ENCODE measurements around the gene CNOT8. TPM values are rescaled to one million over a fixed set of nuclear protein-coding genes. Genes with fewer than 3 reads are reported as not detected.
"Not testable (repeated sequence)": the region's sequence is repeated elsewhere in the genome, so short reads cannot be mapped to it uniquely, and the experiment has no call there.

The CNOT8 gene
- total RNA-seq, 4 donors from 2014 or later = 55.3 to 83.5 (median 76.6) TPM

DNA sequence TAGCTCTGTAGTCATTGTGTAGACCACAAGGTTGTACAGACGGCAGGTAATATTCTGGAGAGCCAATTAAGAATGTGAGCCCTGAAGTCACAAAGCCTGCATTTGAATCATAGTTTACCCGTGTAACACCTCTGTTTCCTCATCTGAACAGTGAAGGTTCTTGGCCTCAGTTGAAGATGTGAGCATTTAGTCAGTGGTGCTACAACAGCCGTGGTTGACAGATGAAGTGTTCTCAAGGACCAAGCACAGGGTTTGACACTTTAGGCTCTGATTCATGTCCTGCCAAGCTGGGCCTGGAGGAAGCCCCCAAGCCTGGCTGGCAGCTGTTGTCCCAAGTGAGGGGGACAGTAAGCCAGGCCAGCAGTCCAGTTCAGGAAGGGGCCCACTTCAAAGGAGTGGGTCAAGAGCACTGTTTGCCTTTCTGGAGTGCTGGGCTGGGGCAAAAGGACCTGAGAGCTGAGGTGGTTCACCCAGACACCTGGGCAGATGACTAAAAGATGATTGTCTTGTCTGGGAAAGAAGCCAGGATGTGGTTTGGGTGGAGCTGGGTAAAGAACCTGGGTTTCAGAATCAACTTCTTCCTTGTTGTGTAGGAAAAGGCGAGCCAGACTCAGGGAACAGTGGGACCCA, 28.7 kb upstream of the CNOT8 start:
- no peak for DNase-seq (ENCODE audit: low spot score in 2 of 2)
- H3K9me3 ChIP-seq = no peaks in the 10 kb centered on the region
- H3K27me3 ChIP-seq = no peaks in the 10 kb centered on the region
- 70% methylated on average over 4 of the region's 4 CpGs for WGBS
- TF ChIP-seq POLR2A (IDR thresholded peaks at IDR 0.05) (no peak), POLR2AphosphoS5 (IDR thresholded peaks at IDR 0.05) (no peak), EP300 (IDR thresholded peaks at IDR 0.05) (no peak)
- TF ChIP-seq, protein P1, sequence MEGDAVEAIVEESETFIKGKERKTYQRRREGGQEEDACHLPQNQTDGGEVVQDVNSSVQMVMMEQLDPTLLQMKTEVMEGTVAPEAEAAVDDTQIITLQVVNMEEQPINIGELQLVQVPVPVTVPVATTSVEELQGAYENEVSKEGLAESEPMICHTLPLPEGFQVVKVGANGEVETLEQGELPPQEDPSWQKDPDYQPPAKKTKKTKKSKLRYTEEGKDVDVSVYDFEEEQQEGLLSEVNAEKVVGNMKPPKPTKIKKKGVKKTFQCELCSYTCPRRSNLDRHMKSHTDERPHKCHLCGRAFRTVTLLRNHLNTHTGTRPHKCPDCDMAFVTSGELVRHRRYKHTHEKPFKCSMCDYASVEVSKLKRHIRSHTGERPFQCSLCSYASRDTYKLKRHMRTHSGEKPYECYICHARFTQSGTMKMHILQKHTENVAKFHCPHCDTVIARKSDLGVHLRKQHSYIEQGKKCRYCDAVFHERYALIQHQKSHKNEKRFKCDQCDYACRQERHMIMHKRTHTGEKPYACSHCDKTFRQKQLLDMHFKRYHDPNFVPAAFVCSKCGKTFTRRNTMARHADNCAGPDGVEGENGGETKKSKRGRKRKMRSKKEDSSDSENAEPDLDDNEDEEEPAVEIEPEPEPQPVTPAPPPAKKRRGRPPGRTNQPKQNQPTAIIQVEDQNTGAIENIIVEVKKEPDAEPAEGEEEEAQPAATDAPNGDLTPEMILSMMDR (IDR thresholded peaks at IDR 0.05) = no peak
- peak overlapping the region; percentile 76 for H3K27ac ChIP-seq
- no peak overlapping the region for H3K4me3 ChIP-seq
- peaks cover 24% of the 10 kb centered on the region for H3K4me1 ChIP-seq
- peaks cover 45% of the 10 kb centered on the region for H3K36me3 ChIP-seq

DNA sequence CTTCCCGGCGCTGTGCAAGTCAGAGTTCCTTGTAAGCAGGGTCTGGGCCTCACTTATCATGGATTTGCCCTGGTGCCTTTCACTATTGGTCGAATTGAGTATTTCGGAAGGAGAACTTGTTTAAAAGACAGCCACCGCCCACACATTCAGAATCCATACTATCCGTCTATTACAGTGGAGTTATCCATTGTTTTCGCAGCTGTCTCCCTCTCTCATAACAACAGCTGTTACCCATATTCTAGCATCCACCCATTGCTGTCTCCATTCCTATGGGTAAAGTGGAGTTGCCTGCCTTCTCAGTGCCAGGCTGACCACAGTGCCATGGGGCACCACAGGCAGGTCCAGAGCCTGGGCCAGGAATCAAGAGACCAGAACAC, 28.2 kb upstream of the CNOT8 start:
- no peak for TF ChIP-seq EP300 (IDR thresholded peaks at IDR 0.05)
- TF ChIP-seq POLR2A (IDR thresholded peaks at IDR 0.05) = no peak
- TF ChIP-seq POLR2AphosphoS5 (IDR thresholded peaks at IDR 0.05) = no peak
- TF ChIP-seq, protein P1 (IDR thresholded peaks at IDR 0.05) = no peak
- 80% methylated on average over 7 of the region's 7 CpGs for WGBS
- Histone ChIP-seq H3K36me3 (peaks cover 45% of the 10 kb centered on the region), H3K4me1 (peaks cover 29% of the 10 kb centered on the region), H3K9me3 (no peaks in the 10 kb centered on the region), H3K27me3 (no peaks in the 10 kb centered on the region), H3K4me3 (no peak overlapping the region), H3K27ac (peak overlapping the region; percentile 76)
- no peak for DNase-seq (ENCODE audit: low spot score in 2 of 2)

DNA sequence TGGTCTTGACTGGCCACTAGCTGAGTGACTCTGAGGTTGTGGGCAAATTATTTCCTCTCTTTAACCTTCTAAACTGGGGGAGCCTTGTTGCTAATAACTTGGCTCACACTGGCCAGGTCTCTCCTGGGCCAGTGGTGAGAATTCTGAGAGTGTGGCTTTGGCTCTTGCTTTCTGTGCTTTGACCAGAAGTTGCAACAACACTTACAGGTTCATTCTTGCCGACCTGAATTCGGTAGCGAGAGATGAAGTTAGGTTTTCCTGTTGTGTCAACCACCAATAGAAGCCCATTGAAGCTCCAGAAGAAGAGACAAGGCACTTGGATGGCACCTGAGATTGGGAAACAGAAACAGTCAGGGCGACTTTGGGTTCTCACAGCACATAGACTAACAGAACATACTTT, 27.8 kb upstream of the CNOT8 start:
- DNase-seq (ENCODE audit: low spot score in 2 of 2) = no peak
- Histone ChIP-seq H3K27ac (peak overlapping the region; percentile 76), H3K9me3 (no peaks in the 10 kb centered on the region), H3K36me3 (peaks cover 45% of the 10 kb centered on the region), H3K4me1 (peaks cover 33% of the 10 kb centered on the region), H3K4me3 (no peak overlapping the region), H3K27me3 (no peaks in the 10 kb centered on the region)
- WGBS = 69% methylated on average over 4 of the region's 4 CpGs
- TF ChIP-seq EP300 (IDR thresholded peaks at IDR 0.05) (no peak), POLR2AphosphoS5 (IDR thresholded peaks at IDR 0.05) (no peak), POLR2A (IDR thresholded peaks at IDR 0.05) (no peak)
- TF ChIP-seq, protein P1 (IDR thresholded peaks at IDR 0.05) = no peak

DNA sequence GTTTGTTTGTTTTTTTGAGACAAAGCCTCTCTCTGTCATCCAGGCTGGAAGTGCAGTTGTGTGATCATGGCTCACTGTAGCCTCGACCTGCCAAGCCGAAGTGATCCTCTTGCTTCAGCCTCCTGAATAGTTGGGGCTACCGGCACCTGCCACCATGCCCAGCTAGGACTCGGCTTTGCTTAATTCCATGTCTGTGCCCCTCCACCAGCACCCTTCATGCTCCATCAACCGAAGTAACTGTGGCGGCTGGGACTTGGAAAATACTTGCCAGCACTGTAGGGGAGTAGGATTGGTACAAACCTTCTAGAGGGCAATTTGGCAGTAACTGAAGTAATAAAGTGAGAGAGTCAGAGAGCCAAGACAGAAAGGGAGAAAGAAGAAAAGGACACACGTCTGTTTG, 27.0 kb upstream of the CNOT8 start:
- TF ChIP-seq, protein P1 (IDR thresholded peaks at IDR 0.05) = no peak
- TF ChIP-seq EP300 (IDR thresholded peaks at IDR 0.05) = no peak
- no peaks in the 10 kb centered on the region for H3K27me3 ChIP-seq
- no peak overlapping the region for H3K4me3 ChIP-seq
- WGBS = 84% methylated on average over 7 of the region's 7 CpGs
- H3K4me1 ChIP-seq = peaks cover 39% of the 10 kb centered on the region
- no peak overlapping the region for H3K27ac ChIP-seq
- no peaks in the 10 kb centered on the region for H3K9me3 ChIP-seq
- H3K36me3 ChIP-seq = peaks cover 45% of the 10 kb centered on the region
- no peak for DNase-seq (ENCODE audit: low spot score in 2 of 2)

DNA sequence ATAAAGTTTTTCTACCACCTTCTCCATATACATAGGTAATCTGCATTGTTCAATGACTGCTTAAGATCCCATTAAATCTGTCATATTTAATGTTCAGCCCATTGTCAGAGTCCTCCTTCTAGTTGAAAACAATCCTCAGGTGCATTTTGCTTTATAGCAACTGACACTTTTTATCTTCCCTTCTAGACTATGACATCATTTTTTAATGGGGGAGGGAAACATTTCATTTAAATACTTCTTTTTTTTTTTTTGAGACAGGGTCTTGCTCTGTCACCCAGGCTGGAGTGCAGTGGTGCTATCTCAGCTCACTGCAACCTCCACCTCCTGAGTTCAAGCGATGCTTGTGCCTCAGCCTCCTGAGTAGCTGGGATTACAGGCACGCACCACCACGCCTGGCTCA, 25.6 kb upstream of the CNOT8 start:
- DNase-seq (ENCODE audit: low spot score in 2 of 2); H3K4me3 ChIP-seq; H3K27me3 ChIP-seq; H3K27ac ChIP-seq; H3K9me3 ChIP-seq: not testable (repeated sequence)
- Histone ChIP-seq H3K4me1 (peaks cover 39% of the 10 kb centered on the region), H3K36me3 (peaks cover 45% of the 10 kb centered on the region)
- WGBS = 94% methylated on average over 3 of the region's 3 CpGs

DNA sequence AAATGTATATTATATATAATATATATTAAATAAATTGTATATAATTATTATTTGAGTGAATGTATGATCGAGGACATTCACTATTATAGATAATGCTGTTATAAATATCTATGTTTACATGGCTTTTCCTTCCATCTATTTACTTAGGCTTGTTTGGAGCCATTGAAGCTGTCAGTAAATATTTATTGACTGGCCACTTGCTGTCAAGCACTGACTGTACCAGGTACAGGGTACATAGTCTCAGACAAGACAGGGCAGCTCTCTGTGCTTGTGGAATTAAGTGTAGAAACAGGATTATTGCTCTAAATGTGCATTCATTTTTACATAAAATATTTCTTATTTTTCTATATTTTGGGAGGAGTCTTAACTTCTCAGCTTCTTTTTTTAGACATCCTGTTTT, 24.4 kb upstream of the CNOT8 start:
- peaks cover 38% of the 10 kb centered on the region for H3K4me1 ChIP-seq
- 93% methylated on average over 1 of the region's 1 CpG for WGBS
- TF ChIP-seq, protein P1 (IDR thresholded peaks at IDR 0.05) = no peak
- no peak for TF ChIP-seq POLR2AphosphoS5 (IDR thresholded peaks at IDR 0.05)
- TF ChIP-seq POLR2A (IDR thresholded peaks at IDR 0.05) = no peak
- TF ChIP-seq EP300 (IDR thresholded peaks at IDR 0.05) = no peak
- H3K4me3 ChIP-seq = no peak overlapping the region
- no peaks in the 10 kb centered on the region for H3K9me3 ChIP-seq
- no peaks in the 10 kb centered on the region for H3K27me3 ChIP-seq
- H3K27ac ChIP-seq = peak overlapping the region; percentile 74
- peaks cover 43% of the 10 kb centered on the region for H3K36me3 ChIP-seq
- DNase-seq (ENCODE audit: low spot score in 2 of 2) = no peak

DNA sequence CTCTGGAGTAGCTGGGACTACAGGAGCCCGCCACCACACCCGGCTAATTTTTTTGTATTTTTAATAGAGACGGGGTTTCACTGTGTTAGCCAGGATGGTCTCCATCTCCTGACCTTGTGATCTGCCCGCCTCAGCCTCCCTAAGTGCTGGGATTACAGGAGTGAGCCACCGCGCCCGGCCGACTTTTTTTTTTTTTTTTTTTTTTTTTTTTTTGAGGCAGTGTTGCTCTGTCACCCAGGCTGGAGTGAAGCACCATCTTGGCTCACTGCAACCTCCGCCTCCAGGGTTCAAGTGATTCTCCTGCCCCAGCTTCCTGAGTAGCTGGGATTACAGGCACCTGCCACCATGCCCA, 22.8 kb upstream of the CNOT8 start:
- 61% methylated on average over 9 of the region's 9 CpGs for WGBS

More for the DNA sequence above, 22.8 kb upstream of the CNOT8 start:
- not testable (repeated sequence) for H3K4me3 ChIP-seq; H3K9me3 ChIP-seq; DNase-seq (ENCODE audit: low spot score in 2 of 2); H3K27me3 ChIP-seq
- peak overlapping the region; percentile 74 for H3K27ac ChIP-seq
- H3K4me1 ChIP-seq = peaks cover 21% of the 10 kb centered on the region
- peaks cover 30% of the 10 kb centered on the region for H3K36me3 ChIP-seq
